Pulmonary artery endothelial cell (primary cell): ENCODE data around the gene FAM72C. TPM values are rescaled to one million over a fixed set of nuclear protein-coding genes. Genes with fewer than 3 reads are reported as not detected.
"Not testable (repeated sequence)": the region's sequence is repeated elsewhere in the genome, so short reads cannot be mapped to it uniquely, and the experiment has no call there.

Experiments used
- DNase-seq: peaks from one replicate; pipeline ENCODE4 v3.0.0-alpha.2; 2011; ENCODE audit warnings: low read depth, low spot score
- total RNA-seq: library from RNA; depleted of rRNA; stranded (reverse); fragments of >200 nt; gene quantifications from 2 replicates; pipeline ENCODE4 v1.2.3, GENCODE V29; 2014

The FAM72C gene
- total RNA-seq, 1 donor from 2014 or later: 0.66 TPM

GRCh38 chr1:143984721-143985473, 13.1 kb upstream of the FAM72C start:
- DNase-seq: not testable (repeated sequence)

- DNase-seq: not testable (repeated sequence)
Observed at GRCh38 chr1:143974416-143974815, 2.6 kb upstream of the FAM72C start.

- DNase-seq: not testable (repeated sequence)
Observed at GRCh38 chr1:143973876-143974414, 2.2 kb upstream of the FAM72C start.

DNA sequence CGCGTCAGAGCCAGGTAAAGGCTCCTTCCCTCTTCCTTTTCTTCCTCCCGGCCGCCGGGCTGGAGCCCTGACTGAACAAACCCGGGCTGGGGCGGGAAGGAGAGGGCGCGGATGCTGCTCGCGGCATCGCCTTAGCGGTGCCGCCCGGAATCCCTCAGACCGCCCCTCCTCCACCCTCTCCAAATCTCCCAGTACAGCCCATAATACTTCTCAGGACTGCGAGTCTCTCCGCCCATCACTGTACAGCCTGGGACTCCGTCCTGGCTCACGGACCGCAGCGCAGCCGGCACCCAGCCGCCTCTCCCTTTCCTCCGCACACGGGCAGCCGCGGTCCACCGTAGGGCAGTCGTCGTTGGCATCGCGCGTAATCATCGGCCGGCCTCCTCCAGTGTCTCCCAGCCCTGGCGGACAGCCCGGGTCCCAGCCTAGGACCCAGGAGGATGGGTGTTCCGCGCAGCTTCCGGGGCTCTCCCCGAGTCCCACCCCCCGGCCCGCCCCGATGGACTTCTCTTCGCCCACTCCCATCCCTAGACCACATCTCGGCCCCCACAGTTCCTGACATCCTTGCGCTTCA, 1.1 kb upstream of the FAM72C start:
- DNase-seq: not testable (repeated sequence)

DNA sequence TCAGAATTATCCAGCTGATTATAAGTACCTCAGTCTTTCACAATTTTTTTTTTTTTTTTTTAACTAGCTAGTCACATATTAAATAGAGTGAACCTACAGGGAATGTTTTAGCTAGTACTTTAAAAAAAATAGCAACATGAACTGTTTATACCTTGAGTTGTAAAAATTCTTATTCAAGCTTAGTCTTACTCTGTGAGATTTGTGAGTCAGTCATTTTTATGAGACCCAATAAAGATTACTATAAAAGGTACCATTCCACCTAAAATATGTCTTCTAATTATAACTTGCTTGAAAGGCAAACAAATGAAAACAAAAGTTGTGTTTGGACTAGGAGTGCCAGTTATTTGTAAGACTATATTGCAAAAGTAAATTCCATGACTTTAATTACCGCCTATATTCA, 5.9 kb downstream of the FAM72C start:
- DNase-seq: not testable (repeated sequence)

GRCh38 chr1:143964294-143964693, 7.5 kb downstream of the FAM72C start:
- DNase-seq: not testable (repeated sequence)

DNA sequence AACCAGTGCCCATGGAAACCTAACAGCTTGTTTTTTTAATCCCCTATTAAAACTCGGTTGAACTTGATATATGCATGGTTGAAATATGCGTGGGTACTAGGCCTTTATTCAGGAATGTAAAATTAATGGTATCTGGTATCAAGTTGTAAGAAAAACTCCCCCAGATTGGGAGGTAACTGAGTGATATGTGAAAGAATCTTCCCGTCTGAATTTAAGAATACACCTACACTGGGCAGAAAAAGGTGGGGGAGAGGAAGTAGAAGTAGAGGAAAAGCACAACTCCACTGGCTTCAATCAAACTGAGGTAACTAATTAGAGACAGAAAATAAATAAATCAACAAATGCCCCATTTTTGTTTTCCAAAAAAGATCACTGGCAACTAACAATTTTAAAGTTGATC, 15.9 kb downstream of the FAM72C start:
- not testable (repeated sequence) for DNase-seq

DNA sequence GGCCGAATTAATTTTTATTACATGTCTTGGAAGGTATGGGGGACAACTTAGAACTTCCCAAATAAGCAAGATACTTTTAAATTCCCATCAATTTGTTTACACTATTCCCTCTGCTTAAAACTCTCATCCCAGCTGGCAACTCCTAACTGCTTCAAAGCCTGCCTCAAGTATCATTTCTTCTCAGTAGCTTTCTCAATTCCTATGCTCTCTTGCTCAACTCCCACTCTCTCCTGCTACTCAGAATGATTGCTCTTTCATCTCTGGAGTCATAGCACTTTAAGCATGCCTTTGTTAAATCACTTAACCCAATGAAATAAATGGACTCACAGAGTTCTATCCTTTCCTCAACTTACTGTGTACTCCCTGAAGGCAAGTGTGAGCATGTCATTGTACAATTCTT, 18.9 kb downstream of the FAM72C start:
- not testable (repeated sequence) for DNase-seq

GRCh38 chr1:143951485-143952391, 20.0 kb downstream of the FAM72C start:
- DNase-seq: not testable (repeated sequence)

DNA sequence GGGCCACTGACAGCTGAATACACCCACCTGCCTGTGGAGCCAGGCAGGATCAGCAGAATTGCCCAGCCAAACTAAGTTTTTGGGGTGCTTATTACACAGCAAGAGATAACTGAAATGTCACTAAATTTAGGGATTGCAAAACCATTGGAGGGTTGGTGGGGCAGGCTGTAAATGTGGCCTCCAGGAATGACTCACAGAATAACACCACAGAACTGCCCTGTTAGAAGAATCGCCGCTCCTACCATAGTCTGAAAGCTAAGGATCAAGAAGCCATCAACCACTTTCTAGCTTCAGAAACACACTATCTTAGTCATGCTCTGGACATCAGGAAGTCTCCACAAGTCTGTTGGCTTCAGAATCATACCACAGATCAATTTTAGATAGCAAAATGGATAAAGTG, 24.0 kb downstream of the FAM72C start:
- not testable (repeated sequence) for DNase-seq

DNA sequence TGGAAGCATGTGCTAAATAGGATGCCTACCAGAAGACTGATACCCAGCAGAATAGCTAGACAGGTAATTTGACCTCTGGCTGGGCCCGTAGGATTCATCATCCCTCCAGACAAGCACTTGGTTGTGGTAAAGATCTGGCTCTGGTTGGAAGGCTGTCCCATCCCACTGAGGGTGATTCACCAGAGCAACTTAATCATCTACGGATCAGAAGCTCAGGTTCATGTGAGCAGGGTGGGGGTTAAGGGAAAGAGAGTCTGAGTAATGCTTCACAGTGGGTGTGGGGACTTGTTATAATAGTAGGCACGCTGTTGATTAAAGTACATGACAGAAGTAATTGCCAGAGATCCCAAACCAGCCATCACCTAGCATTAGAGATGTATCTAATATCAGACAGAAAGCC, 26.5 kb downstream of the FAM72C start:
- DNase-seq: not testable (repeated sequence)

DNA sequence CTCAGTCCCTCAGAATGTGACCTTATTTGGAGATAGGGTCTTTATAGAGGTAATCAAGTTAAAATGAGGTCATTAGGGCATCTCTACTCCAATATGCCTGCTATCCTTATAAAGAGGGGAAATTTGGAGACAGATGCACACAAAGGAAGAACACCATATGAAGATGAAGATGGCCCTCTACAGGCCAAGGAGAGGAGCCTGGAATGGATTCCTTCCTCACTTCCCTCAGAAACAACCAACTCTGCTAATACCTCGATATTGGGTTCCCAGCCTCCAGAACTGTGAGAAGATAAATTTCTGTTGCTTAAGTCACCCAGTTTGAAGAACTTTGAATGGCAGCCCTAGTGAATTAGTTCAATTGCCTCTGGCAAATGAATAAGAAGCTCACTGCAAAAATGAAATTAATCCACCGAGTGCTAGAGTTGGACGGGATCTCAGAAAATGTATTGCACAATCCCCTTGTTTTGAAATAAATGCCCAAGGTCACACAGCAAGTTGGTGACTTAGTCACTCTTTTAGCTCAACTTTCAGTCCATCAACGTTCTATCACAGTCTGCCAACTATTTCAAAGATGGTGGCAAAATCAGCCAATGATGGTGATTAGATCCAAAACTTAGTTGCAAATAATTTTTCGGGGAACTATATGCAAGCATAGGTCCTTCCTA, 27.1 kb downstream of the FAM72C start:
- DNase-seq: not testable (repeated sequence)

GRCh38 chr1:143943319-143943978, 28.3 kb downstream of the FAM72C start:
- not testable (repeated sequence) for DNase-seq

- DNase-seq: not testable (repeated sequence)
Observed at GRCh38 chr1:143942238-143942860, 29.4 kb downstream of the FAM72C start.

- not testable (repeated sequence) for DNase-seq
Observed at GRCh38 chr1:143939666-143940065, 32.1 kb downstream of the FAM72C start.

GRCh38 chr1:143938922-143939321, 32.9 kb downstream of the FAM72C start:
- DNase-seq: not testable (repeated sequence)

DNA sequence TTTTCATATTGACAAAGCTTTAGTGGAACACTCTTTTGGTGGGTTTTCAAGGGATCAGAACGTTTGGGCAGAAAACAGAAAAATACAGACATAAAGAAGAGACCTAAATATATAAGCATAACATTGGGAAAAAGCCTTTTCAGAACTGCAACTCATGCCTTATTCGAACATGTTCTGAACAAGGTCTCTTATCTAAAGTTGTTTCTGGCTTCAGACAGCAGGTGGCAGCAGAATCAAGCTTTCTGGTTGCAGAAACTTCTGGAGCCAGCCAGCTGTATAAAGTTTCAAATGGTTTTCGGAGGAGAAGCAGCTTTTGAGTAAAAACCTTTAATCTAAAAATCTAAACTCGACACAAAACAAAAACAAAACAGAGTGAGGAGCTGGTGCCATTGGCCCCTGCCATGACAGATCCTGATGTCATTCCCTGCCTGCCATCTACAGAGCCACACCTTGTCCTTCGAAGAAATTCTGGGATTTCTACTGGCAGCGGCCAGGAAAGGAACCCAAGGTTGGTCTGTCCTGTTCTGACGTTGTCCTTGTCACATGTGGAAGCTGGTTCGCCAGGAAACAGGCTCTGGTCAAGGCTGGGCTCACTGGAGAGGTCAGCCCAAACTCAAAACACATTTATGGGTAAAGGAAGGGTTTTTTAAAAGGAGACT, 35.2 kb downstream of the FAM72C start:
- not testable (repeated sequence) for DNase-seq

DNA sequence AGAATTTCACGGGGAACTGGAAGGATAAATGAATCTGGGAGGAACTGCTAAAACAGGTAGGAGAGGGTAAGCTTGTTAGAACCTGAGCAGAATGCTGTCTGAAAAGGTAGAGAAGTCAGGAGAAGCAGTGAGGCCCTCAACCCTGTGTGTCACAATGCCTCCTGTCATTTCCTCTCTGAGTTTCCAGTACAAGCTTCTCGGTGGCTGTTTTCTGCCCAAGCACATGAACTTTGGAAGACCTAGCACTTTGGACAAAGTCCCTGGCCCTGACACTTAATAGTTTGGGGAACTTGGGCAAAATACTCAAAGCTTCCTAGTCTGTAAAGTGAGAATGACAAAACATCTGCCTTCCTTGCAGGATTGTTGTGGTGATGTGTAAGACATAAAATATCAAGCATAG, 52.7 kb downstream of the FAM72C start:
- DNase-seq: not testable (repeated sequence)

- DNase-seq: not testable (repeated sequence)
Observed at GRCh38 chr1:143918552-143918951, 53.2 kb downstream of the FAM72C start.
